GM18909 (cell line): ENCODE results near the gene TFB2M.
"Not testable (repeated sequence)": the region's sequence is repeated elsewhere in the genome, so short reads cannot be mapped to it uniquely, and the experiment has no call there.

Experiments
- ATAC-seq: cut with Tn5 transposase; IDR thresholded peaks from one replicate; pipeline ENCODE4 v1.9.1; 2021; ENCODE audit warnings: mild to moderate bottlenecking; ENCODE audit not compliant: unreplicated experiment, poor library complexity

The TFB2M gene

DNA sequence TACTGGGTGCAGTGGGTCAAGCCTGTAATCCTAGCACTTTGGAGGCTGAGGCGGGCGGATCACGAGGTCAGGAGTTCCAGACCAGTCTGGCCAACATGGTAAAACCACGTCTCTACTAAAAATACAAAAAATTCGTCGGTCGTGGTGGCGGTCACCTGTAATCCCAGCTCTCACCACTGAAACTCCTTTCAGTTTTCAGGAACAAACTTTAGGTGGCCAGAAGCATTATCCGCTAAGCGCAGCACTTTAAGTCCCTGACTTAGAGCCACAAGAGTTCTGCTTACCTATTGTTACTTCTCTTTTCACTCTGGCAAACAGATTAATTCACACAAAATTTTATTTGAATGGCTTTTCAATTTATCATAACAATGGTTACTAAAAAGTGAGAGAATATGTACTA is 5.2 kb downstream of the TFB2M start:
- not testable (repeated sequence) for ATAC-seq

DNA sequence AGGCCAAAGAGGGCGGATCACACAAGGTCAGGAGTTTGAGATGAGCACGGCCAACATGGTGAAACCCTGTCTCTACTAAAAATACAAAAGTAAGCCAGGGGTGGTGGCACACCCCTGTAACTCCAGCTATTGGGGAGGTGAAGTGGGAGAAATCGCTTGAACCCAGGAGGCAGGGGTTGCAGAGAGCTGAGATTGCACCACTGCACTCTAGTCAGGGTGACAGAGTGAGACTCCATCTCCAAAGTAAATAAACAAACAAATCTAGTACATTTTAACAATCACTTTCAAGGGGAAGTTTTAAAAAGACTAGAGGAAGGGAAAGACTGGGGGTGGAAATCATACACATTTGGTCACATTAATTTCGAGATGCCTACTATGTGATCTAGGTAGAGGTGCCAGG is 6.8 kb downstream of the TFB2M start:
- ATAC-seq: no peak

DNA sequence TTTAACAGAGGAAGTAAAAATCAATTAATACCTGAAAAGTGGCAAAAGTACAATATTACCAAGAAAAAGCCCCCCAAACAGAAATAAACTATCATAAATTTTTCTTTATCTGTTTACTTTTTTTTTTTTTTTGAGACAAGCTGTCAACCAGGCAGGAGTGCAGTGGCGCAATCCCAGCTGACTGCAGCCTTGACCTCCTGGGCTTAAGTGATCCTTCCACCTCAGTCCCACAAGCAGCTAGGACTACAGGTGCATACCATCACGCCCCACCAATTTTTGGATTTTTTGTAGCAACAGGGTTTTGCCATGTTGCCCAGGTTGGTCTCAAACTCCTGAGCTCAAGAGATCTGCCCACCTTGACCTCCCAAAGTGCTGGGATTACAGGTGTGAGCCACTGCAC is 8.0 kb downstream of the TFB2M start:
- no peak for ATAC-seq

DNA sequence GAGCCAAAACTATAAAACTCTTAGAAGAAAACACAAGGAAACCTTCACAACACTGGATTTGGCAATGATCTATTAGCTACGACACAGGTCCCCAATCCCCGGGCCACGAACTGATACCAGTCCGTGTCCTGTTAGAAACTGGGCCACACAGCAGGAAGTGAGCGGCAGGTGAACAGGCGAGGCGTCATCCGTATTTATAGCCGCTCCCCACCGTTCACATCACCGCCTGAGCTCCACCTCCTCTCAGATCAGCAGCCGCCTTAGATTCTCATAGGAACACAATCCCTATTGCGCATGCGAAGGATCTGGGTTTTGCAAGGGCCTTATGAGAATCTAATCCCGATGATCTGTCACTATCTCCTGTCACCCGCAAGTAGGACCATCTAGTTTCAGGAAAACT is 11.9 kb downstream of the TFB2M start:
- ATAC-seq: no peak

DNA sequence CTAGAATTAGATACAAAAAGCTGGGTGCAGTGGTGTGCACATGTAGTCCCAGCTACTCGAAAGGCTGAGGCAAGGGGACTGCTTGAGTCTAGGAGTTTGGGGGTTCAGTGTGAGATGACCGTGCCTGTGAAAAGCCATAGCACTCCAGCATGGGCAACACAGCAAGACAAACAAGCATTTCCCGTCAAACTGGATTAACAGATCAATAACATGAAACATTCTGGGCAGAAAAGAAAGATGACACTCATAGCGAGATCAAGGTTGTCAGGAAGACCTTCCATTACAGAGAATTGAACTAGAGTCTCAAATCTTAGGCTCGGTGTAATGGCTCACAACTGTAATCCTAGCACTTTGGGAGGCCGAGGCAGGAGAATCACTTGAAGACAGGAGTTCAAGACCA is 14.0 kb downstream of the TFB2M start:
- ATAC-seq: no peak

DNA sequence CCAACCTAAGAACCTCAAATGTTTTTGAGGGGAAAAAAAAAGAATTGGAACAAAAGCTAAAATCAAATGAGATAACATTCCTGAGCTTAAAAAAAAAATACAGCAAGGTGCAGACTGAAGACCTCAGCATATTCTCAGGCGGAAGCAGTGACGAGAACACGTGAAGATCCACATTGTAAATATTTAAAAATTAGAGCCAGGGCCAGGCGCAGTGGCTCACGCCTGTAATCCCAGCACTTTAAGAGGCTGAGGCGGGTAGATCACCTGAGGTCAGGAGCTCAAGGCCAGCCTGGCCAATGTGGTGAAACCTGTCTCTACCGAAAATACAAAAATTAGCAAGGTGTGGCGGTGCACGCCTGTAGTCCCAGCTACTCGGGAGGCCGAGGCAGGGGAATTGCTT is 15.7 kb downstream of the TFB2M start:
- ATAC-seq: no peak

DNA sequence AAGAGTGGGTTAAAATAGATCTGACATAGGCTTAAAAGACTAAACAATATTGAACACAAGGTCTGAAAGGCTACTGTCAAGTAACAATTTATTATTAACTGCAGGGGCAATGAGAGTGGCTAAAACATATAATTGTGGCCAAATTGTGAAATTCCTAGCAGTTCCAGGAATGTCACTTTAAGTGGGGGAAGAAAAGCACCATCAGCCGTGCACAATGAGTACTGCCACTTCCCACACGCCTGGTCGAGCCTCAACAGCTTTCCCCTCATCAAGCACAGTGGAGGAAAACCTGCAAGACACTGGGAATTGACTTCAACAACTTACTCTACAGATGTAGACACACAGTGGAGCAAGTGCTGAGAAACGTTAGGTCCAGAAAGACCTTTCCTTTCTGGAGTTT is 16.4 kb downstream of the TFB2M start:
- ATAC-seq: no peak

DNA sequence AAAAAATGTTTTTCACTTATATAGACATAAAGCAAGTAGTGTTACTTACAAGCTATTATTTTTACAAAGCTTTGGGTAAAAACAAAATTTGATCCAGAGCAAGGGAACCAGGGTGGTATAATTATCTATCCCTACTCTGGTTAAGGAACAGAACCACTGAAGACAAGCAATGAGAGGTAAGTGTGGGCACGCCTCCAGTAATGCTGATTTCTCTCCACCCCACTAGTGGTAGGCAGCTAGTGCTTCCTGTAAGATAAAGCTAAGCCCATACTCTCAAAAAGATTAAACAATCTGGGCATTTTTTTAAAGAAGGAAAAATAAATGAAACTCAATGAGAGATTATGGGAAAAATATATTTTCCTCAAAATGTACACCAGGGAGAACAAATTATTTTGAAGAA is 22.1 kb downstream of the TFB2M start:
- ATAC-seq: no peak

DNA sequence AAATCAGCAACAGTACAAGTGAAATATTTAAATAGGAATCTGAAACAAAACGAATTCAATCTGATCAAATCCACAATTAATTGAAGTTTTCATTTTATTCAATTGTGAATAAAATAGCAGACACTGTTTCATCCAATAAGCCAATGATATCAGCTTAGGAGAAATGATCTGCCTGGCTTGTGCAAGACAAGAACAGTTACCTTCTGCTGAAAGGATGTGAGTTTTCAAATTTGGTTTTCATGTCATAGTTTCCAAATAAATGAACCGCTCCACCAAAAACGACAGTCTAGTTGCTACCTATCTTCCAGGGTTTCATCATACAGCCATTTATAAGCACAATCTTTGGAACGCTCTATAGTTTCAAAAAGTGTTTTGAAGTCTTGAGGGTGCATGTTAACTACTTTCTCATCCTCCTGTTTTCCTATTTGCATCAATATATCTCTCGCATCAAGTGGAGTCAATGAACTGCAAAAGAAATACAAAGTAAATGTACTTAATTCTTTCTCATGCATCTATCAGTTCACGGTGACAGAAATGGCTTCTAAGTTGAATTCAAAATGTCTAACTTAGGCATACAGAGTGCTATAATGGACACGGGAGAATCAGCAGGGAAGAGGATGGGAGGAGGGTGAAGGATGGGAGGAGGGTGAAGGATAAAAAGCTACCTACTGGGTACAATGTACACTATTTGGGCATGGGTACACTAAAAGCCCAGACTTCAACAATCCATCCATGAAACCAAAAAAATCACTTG is 25.1 kb downstream of the TFB2M start:
- no peak for ATAC-seq

DNA sequence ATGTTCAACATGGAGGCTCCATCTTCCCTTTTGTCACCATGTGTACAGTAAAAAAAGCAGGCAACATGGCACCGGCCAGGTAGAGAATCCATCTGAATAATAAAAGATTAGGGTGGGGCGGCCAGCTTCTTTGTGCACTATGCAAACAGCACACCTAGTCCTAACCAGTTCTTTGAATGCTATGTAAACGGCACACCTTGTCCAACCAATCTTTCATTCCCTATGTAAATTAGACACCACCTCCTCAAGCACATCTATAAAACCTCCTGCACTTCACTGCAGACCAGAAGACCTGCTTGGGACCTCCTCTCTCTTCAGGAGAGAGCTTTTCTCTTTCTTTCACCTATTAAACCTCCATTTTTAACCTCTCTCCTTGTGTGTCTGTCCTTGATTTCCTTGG is 28.2 kb downstream of the TFB2M start:
- no peak for ATAC-seq

DNA sequence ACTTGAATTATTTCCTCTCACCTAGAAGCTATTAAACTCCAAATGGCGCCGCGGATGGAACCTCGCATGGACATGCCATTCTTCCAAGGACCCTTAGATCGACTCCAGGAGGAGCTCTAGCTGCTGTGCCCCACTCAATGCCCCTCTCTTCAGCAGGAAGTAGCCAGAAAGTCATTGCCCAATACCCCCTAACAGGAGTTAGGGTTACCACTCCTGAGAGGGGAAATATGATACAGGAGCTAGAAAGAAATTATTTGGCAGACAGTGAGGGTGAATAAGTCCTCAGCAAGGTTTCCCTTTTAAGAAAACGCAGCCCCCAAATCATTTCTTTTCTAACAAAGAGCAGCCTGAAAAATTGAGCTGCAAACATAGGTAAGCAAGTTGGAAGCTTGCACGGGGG is 28.6 kb downstream of the TFB2M start:
- ATAC-seq: no peak

DNA sequence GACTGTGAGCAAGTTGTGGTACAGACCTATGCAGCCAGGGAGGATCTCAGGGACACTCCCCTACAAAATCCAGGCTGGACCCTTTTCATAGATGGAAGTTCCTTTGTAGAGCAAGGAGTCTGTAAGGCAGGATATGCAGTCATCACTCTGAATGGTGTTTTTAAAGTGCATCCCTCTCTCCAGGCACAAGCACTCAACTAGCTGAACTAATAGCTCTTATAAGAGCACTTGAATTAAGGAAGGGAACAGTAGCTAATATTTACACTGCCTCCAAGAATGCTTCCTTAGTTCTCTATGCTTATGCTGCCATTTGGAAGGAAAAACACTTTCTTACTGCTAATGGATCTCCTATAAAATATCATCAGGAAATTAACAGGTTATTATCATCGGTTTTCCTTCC is 31.9 kb downstream of the TFB2M start:
- no peak for ATAC-seq

DNA sequence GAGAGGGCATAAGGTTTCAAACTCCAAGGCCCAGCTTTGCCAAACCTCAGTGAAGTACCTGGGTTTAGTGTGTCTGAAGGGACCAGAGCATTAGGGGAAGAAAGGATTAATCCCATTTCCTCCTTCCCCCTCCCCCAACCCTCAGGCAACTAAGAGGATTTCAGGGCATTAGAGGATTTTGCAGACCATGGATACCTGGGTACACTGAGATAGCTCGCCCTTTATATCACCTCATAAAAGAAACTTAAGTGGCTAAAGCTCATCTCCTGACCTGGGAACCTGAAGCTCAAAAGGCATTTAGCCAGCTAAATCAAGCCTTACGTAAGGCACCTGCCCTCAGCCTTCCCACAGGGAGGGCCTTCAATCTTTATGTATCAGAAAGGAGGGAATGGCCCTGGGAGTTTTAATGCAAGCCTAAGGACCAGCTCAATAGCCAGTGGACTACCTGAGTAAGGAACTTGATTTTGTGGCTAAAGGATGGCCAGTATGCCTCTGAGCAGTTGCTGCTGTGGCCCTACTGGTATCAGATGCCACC is 32.6 kb downstream of the TFB2M start:
- no peak for ATAC-seq

DNA sequence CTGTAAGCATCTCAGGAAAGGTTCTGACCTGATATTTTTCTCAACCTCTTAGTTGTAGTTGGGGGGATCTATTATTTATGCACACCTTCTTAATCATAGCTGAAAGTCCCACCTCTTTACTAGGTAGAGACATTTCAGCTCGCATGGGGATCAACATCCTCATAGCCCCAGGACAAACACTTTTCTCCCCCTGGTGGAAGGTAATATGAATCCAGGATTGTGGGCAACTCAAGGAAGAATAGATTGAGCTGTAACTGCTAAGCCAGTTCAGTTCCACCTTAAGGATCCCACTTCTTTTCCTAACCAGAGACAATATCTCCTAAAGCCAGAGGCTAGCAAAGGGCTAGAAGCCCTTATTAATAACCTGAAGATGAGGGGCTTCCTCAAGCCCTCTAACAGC is 33.5 kb downstream of the TFB2M start:
- ATAC-seq: no peak

DNA sequence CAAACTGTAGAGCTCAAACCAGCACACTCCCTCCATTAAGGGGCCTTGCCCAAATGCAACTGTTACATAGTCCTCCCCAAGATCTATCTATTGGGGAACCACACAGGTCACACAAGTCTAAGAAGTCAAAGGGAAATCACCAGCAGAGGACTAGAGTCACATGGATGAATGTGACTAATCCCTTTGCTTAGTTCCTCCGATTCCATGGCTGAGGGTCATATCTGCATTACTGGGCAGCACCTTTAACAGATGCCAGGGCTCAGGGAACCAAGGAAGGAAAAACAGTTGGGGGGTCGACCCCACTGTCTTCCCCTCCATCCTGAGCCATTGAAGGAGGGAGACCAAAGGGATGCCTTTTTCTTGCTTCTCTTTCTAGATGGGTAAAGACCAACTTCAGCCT is 35.6 kb downstream of the TFB2M start:
- ATAC-seq: no peak

DNA sequence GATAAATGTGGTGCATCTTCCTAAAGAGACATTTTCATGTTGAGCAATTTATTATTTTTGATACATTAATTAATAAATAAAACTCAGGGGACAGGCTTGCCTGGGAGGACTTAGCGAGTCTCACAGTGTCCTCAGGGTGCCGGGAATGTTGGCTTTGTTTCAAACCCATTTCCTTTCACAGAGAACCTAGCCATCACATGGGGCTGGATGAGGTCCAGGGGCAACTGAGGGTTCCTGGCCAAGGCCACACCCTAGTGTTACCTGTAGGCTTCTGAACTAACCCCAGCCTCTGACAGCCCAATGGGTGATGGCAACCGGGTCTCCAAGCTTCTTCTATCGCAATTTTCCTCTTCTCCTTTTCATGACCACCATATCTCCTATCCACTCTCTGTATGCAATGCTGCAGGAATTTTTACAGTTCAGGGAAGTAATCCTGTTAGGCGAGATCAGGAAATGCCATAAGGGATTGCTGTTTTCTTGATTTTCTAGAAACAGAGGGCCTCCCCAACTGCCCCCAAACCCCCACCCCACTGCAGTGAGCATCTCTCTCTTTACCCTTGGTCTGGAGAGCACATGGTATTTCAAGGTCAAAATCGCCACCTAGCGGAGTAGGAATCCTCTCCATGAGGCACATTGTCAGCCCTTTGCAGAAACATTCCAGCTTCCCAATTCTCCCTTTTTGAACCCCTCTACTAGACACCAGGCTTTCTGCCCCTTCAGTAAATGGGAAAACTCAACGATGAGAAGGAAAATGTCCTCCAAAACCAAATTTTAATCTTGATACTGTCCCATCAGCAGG is 36.9 kb downstream of the TFB2M start:
- no peak for ATAC-seq

DNA sequence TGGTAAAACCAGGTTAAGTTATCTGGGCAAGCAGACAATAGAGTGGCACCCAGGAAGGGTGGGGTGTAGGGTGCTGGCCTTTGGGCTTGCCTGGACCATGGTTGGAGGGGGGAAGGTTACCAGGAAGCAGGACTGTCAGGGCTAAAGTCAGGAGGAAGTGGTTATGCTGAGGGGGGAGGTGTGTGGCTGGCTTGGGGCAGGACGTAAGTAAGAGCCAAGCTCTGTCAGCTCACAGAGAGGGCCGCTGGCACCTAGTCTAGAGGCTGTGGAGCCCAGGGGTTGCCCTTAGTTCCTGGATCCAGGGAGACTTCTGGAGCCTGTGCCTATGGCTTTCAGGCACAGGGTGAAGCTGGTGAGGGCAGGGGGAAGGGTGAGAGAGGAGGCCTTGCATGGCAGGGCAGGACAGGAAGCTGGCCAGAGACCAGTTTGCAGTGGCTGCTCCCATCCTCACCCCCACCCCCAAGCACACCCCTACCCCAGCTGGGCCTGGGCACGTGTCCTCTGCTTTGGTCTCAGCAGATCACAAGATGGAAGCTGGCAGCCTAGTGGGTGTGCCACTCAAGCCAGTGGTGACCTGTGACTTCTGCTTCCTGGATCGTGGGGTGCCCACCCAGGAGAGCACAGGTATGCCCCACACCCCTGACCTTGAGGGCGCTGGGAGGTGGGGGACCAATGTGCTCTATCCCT is 38.5 kb downstream of the TFB2M start:
- ATAC-seq: peak; percentile 90

DNA sequence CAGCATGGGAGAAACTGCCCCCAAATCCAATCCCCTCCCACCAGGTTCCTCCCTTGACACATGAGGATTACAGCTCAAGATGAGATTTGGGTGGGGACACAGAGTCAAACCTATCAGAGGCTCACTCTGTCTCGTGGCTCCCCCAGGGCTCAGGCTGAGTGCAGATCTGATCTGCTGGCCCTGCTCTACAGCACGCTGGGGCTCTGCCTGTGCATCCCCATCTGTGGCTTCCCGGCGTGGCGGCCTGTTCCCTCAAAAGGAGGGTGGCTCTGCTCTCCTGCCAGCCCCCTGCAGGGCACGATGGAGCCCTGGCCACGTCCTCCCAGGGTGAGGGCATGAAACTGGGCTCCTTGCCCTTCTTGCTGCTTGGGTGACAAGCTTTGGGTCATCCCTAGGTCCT is 39.1 kb downstream of the TFB2M start:
- ATAC-seq: no peak

DNA sequence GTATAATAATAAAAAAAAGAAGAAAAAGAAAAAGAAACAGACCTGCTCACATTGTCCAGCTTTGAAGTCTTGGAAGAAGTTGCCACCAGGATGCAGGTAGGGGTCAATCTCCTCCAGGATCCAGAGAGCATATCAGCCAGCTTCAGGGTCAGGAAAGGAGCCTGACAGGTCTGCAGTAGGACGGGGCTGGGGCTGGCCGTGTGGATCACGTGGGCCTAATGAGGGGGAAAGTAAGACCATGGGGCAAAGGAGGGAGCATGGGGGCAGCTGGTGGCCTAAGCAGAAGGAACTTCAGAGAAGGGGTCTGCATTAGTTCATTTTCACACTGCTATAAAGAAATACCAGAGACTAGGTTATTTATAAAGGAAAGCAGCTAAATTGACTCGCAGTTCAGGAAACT is 39.7 kb downstream of the TFB2M start:
- no peak for ATAC-seq

DNA sequence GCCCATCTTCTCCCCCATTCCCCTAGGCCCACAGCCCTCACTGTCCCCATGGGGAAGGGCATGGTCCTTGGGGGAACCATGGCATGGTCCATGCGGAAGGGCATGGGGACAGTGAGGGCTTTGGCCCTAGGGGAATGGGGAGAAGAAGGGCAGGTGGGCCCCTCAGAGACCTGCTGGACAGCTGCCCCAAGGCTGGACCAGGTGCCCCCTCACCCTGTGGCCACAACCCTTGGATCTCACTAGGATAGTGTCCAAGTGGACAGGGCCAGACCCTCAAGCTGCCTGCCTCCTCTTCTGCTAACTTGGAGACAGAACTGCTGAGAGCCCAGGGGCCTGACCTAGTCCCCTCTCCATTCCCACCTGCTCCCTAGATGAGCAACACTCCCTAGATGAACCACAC is 46.5 kb downstream of the TFB2M start:
- ATAC-seq: no peak
